Measurements from ENCODE around the gene SEC23A.
"Not testable (repeated sequence)": the region's sequence is repeated elsewhere in the genome, so short reads cannot be mapped to it uniquely, and the experiment has no call there.

The SEC23A gene

GRCh38 chr14:39113685-39114072, 10.6 kb upstream of the SEC23A start:
- H3K36me3 ChIP-seq (ENCODE audit: insufficient read depth, low read length), result peaks cover 6% of the 10 kb centered on the region; the same call in 1 of the 2 replicates
- H3K79me2 ChIP-seq (ENCODE audit: control insufficient read depth, insufficient read depth, low read length, unreplicated experiment), result peaks cover 20% of the 10 kb centered on the region
- H3K27me3 ChIP-seq (ENCODE audit: insufficient read depth, low read length), result no peaks in the 10 kb centered on the region
- peak overlapping the region; percentile 35 for H3K27ac ChIP-seq (ENCODE audit: low read depth, low read length)
- H3K4me3 ChIP-seq (ENCODE audit: low read depth, low read length), result peak overlapping the region; percentile 93
- peak overlapping the region; percentile 82 for H2AFZ ChIP-seq (ENCODE audit: low read length, unreplicated experiment)
- peaks cover 6% of the 10 kb centered on the region for H3K4me1 ChIP-seq (ENCODE audit: control insufficient read depth, insufficient read depth, low read length, unreplicated experiment)

GRCh38 chr14:39109893-39110715, 7.1 kb upstream of the SEC23A start:
- Histone ChIP-seq H3K4me1 (ENCODE audit: control insufficient read depth, insufficient read depth, low read length, unreplicated experiment) (peaks cover 5% of the 10 kb centered on the region), H3K79me2 (ENCODE audit: control insufficient read depth, insufficient read depth, low read length, unreplicated experiment) (peaks cover 9% of the 10 kb centered on the region), H3K27me3 (ENCODE audit: insufficient read depth, low read length) (no peaks in the 10 kb centered on the region), H3K4me3 (ENCODE audit: low read depth, low read length) (no peak overlapping the region), H2AFZ (ENCODE audit: low read length, unreplicated experiment) (no peak overlapping the region), H3K27ac (ENCODE audit: low read depth, low read length) (no peak overlapping the region), H3K36me3 (ENCODE audit: insufficient read depth, low read length) (no peaks in the 10 kb centered on the region)

GRCh38 chr14:39108791-39109190, 5.8 kb upstream of the SEC23A start:
- H3K4me1 ChIP-seq (ENCODE audit: control insufficient read depth, insufficient read depth, low read length, unreplicated experiment), result peaks cover 9% of the 10 kb centered on the region
- H3K27me3 ChIP-seq (ENCODE audit: insufficient read depth, low read length), result no peaks in the 10 kb centered on the region

GRCh38 chr14:39107591-39107996, 4.6 kb upstream of the SEC23A start:
- Histone ChIP-seq H3K27ac (ENCODE audit: low read depth, low read length) (no peak overlapping the region), H3K4me1 (ENCODE audit: control insufficient read depth, insufficient read depth, low read length, unreplicated experiment) (peaks cover 9% of the 10 kb centered on the region), H3K27me3 (ENCODE audit: insufficient read depth, low read length) (no peaks in the 10 kb centered on the region), H2AFZ (ENCODE audit: low read length, unreplicated experiment) (no peak overlapping the region), H3K36me3 (ENCODE audit: insufficient read depth, low read length) (no peaks in the 10 kb centered on the region), H3K79me2 (ENCODE audit: control insufficient read depth, insufficient read depth, low read length, unreplicated experiment) (peaks cover 23% of the 10 kb centered on the region), H3K4me3 (ENCODE audit: low read depth, low read length) (no peak overlapping the region)

More at GRCh38 chr14:39108791-39109190, 5.8 kb upstream of the SEC23A start:
- Histone ChIP-seq H3K36me3 (ENCODE audit: insufficient read depth, low read length) (no peaks in the 10 kb centered on the region), H3K4me3 (ENCODE audit: low read depth, low read length) (no peak overlapping the region), H3K79me2 (ENCODE audit: control insufficient read depth, insufficient read depth, low read length, unreplicated experiment) (peaks cover 12% of the 10 kb centered on the region), H2AFZ (ENCODE audit: low read length, unreplicated experiment) (no peak overlapping the region), H3K27ac (ENCODE audit: low read depth, low read length) (no peak overlapping the region)

- peaks cover 57% of the 10 kb centered on the region for H3K79me2 ChIP-seq (ENCODE audit: control insufficient read depth, insufficient read depth, low read length, unreplicated experiment)
- H3K36me3 ChIP-seq (ENCODE audit: insufficient read depth, low read length); H3K27me3 ChIP-seq (ENCODE audit: insufficient read depth, low read length): not testable (repeated sequence)
- H2AFZ ChIP-seq (ENCODE audit: low read length, unreplicated experiment), result peak overlapping the region; percentile 77
- H3K4me3 ChIP-seq (ENCODE audit: low read depth, low read length), result peak overlapping the region; percentile 84
- H3K4me1 ChIP-seq (ENCODE audit: control insufficient read depth, insufficient read depth, low read length, unreplicated experiment), result peaks cover 15% of the 10 kb centered on the region
- H3K27ac ChIP-seq (ENCODE audit: low read depth, low read length), result peak overlapping the region; percentile 87
Observed at GRCh38 chr14:39104078-39104801, 1.2 kb upstream of the SEC23A start.

- Histone ChIP-seq H2AFZ (ENCODE audit: low read length, unreplicated experiment) (peak overlapping the region; percentile 77), H3K27ac (ENCODE audit: low read depth, low read length) (peak overlapping the region; percentile 87), H3K4me1 (ENCODE audit: control insufficient read depth, insufficient read depth, low read length, unreplicated experiment) (peaks cover 15% of the 10 kb centered on the region), H3K27me3 (ENCODE audit: insufficient read depth, low read length) (no peaks in the 10 kb centered on the region), H3K79me2 (ENCODE audit: control insufficient read depth, insufficient read depth, low read length, unreplicated experiment) (peaks cover 74% of the 10 kb centered on the region), H3K36me3 (ENCODE audit: insufficient read depth, low read length) (no peaks in the 10 kb centered on the region), H3K4me3 (ENCODE audit: low read depth, low read length) (peak overlapping the region; percentile 84)
Observed at GRCh38 chr14:39102265-39102968, 618 bp downstream of the SEC23A start.

GRCh38 chr14:39099748-39100147, 3.3 kb downstream of the SEC23A start:
- Histone ChIP-seq H2AFZ (ENCODE audit: low read length, unreplicated experiment) (no peak overlapping the region), H3K36me3 (ENCODE audit: insufficient read depth, low read length) (peaks cover 12% of the 10 kb centered on the region), H3K79me2 (ENCODE audit: control insufficient read depth, insufficient read depth, low read length, unreplicated experiment) (peaks cover 95% of the 10 kb centered on the region), H3K27ac (ENCODE audit: low read depth, low read length) (no peak overlapping the region), H3K27me3 (ENCODE audit: insufficient read depth, low read length) (no peaks in the 10 kb centered on the region), H3K4me3 (ENCODE audit: low read depth, low read length) (peak overlapping the region; percentile 11), H3K4me1 (ENCODE audit: control insufficient read depth, insufficient read depth, low read length, unreplicated experiment) (peaks cover 22% of the 10 kb centered on the region)

GRCh38 chr14:39099215-39099614, 3.8 kb downstream of the SEC23A start:
- Histone ChIP-seq H3K4me3 (ENCODE audit: low read depth, low read length) (0 out of 2 replicates have a peak overlapping the region, but pooled peaks have one; percentile 11), H3K4me1 (ENCODE audit: control insufficient read depth, insufficient read depth, low read length, unreplicated experiment) (peaks cover 19% of the 10 kb centered on the region), H3K36me3 (ENCODE audit: insufficient read depth, low read length) (peaks cover 16% of the 10 kb centered on the region), H3K79me2 (ENCODE audit: control insufficient read depth, insufficient read depth, low read length, unreplicated experiment) (peaks cover 93% of the 10 kb centered on the region)
- not testable (repeated sequence) for H3K27ac ChIP-seq (ENCODE audit: low read depth, low read length); H3K27me3 ChIP-seq (ENCODE audit: insufficient read depth, low read length); H2AFZ ChIP-seq (ENCODE audit: low read length, unreplicated experiment)

- Histone ChIP-seq H3K79me2 (ENCODE audit: control insufficient read depth, insufficient read depth, low read length, unreplicated experiment) (peaks cover 81% of the 10 kb centered on the region), H3K27ac (ENCODE audit: low read depth, low read length) (no peak overlapping the region), H3K36me3 (ENCODE audit: insufficient read depth, low read length) (peaks cover 30% of the 10 kb centered on the region)
Observed at GRCh38 chr14:39097159-39097558, 5.9 kb downstream of the SEC23A start.

GRCh38 chr14:39094515-39094914, 8.5 kb downstream of the SEC23A start:
- Histone ChIP-seq H3K27me3 (ENCODE audit: insufficient read depth, low read length) (no peaks in the 10 kb centered on the region), H3K4me1 (ENCODE audit: control insufficient read depth, insufficient read depth, low read length, unreplicated experiment) (peaks cover 9% of the 10 kb centered on the region), H3K36me3 (ENCODE audit: insufficient read depth, low read length) (peaks cover 51% of the 10 kb centered on the region), H3K4me3 (ENCODE audit: low read depth, low read length) (no peak overlapping the region), H2AFZ (ENCODE audit: low read length, unreplicated experiment) (no peak overlapping the region), H3K79me2 (ENCODE audit: control insufficient read depth, insufficient read depth, low read length, unreplicated experiment) (peaks cover 75% of the 10 kb centered on the region), H3K27ac (ENCODE audit: low read depth, low read length) (no peak overlapping the region)

More at GRCh38 chr14:39097159-39097558, 5.9 kb downstream of the SEC23A start:
- peaks cover 15% of the 10 kb centered on the region for H3K4me1 ChIP-seq (ENCODE audit: control insufficient read depth, insufficient read depth, low read length, unreplicated experiment)
- no peak overlapping the region for H2AFZ ChIP-seq (ENCODE audit: low read length, unreplicated experiment)
- H3K4me3 ChIP-seq (ENCODE audit: low read depth, low read length), result no peak overlapping the region
- H3K27me3 ChIP-seq (ENCODE audit: insufficient read depth, low read length), result no peaks in the 10 kb centered on the region
